ENCODE measurements around the gene CNTNAP2.
"Not testable (repeated sequence)": the region's sequence is repeated elsewhere in the genome, so short reads cannot be mapped to it uniquely, and the experiment has no call there.

The CNTNAP2 gene

DNA sequence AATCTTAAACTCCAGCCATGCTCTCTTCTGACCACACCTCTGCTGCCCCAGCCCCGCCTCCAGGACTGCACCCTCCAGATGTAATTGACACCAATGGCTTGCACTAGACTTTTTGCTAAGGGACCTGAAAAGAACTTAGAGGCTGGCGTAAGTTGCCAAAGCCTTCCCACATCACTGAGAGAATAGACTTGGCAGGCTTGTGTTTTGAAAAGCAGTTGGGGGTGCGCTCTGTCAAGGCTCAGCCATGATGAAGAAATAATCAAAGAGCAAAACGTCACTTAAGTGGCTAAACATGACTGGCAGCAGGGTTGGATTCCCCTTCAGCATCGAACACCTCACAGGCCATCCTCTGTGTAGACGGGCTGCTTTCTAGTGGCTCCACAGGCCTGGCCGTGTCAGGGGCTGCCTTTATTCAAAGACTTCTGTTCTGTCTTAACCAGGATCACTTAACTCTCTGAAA lies 2278.8 kb downstream of the CNTNAP2 start:
- no peak for DNase-seq

DNA sequence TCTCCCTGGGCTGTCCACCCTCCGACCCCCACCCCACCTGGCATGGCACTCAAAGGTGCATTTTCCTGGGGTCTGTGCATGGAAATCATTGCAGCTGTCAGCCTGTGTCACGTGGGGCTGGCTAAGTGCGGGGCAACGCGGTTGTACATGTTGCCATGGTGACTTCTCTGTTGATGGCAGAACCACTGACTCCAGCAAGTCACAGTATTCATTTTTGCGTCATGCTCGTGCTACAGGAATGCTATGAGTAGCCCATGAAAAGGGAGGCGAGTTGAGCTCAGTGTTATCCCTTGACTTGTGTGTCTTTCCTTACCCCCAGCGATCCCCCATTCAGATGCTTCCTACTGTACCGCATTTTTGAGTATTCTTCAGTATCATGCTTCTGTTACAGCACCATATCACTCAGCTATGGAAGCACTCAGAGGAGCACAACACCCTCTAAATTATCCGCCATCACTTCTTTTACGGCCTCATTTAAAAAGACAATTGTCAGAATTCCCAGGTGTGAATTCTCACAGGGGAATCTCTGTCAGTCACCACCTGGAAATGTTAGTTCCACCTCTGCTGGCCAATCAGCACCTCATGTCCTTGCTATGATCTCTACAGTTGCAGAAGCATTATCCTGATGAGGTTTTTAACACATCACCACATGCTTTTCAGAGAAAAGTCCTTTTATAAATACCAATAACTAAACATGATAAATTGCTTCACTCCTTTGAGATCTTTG lies 2279.6 kb downstream of the CNTNAP2 start:
- DNase-seq, result no peak

DNA sequence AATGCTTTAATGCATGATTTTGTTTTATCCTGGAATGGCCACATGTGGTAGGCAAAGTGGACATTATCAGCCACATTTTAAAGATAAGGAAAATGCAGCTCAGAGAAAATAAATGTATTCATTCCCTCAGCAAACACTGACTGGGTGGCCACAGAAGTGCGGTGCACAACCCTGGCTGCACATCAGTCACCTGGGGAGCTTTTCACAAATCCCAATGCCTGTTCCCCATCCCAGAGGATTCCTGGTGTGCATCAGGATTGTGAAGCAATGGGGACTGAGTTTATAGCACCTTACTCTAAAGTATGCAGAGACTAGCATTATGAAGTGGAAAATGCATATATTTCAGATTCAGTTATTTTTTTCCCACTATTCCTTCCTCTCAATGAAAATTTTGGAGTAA lies 2280.5 kb downstream of the CNTNAP2 start:
- DNase-seq, result no peak

DNA sequence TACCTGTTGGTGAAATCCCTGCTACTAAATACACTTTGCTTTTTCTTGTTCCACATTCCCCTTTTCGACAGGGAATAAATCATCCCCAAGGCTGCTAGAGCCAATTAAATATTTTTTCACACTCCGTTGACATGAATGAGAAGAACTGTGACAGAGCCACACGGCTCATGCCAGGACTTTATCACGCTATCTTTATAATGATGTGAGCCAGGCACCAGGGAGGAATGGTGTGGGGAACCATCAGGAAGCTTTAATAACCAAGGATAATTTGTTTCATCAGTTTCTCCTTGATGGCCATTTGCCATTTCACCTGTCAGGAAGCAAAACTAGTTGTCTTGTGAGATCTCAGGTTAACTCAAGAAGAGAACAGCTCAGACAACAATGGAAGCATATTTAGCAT lies 2280.9 kb downstream of the CNTNAP2 start:
- DNase-seq, result no peak

DNA sequence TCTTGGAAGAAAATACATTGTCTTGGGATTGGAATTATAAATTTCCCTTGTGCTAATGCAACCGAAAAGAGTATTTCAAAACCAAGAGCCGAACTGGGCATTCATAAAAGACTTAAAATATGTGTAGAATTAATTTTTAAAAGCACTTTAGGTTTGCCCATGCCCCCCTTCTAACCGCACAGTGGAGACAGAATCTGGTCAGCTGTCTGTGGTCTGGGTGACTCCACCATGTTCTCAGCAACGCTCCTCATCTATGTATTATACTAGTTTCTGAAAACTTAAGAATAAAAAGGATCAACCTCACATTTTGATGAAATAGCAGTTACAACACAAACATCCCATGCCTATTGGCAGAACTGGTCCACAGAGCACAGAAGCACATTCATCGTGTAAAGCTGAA lies 2281.4 kb downstream of the CNTNAP2 start:
- DNase-seq, result no peak

DNA sequence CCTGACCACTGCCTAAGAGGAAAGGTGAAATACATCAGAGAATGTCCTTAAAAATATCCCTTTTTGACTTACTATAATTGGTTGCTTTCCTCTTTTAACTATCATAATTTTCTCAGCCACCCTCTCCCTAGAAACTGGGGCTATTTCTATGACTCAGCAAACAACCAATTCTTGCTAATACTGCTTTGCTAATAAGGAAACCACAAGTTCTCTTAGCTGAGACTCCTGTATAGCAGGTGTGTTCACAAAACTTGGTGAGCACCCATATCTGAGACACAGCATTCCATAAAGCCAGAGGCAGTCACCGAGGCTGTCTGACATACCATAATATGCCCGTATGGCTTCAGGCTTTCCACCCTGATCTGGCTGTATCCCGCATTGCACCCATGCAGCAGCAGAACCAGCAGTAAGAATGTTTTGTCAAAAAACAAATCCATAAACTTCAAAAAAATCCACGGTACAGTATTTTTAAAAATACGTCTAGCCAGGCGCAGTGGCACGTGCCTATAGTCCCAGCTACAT lies 2282.3 kb downstream of the CNTNAP2 start:
- no peak for DNase-seq

DNA sequence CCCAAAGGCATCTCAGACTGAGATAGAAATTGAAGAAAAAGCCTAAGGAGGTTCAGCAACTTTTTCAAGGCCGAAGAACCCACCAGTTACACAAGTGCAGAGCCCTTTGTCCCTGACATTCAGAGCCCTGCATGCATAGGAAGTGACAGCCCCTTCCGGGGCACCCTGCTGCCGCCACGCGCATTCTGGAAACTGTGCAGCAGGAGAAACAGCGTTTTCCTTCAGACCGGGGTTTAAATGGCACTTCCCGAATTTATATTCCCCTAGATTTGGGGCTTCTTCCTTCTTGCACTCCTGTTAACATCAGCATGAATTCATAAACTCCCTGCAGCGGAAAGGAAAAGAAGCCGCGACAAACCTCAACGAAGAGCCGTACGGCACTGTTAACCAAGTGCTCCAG lies 2283.5 kb downstream of the CNTNAP2 start:
- DNase-seq, result no peak

DNA sequence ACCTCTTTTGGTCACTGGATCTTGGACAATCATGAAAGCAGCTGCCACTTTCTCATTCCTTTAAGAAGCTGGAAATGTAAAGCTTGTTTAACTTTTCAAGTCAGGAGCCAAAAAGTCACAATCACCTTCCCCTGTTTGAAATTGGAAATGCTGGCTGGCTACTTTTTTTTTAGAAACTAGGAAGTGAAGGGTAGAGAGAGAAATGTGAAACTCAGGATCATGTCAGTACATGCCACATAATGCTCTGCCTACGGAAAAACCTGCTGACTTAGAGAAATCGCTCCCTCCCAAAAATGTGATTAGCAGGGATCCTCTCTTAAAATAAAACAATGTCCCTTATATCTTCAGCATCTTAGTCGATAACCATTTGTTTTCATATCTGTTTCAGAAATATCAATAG lies 2285.6 kb downstream of the CNTNAP2 start:
- no peak for DNase-seq

DNA sequence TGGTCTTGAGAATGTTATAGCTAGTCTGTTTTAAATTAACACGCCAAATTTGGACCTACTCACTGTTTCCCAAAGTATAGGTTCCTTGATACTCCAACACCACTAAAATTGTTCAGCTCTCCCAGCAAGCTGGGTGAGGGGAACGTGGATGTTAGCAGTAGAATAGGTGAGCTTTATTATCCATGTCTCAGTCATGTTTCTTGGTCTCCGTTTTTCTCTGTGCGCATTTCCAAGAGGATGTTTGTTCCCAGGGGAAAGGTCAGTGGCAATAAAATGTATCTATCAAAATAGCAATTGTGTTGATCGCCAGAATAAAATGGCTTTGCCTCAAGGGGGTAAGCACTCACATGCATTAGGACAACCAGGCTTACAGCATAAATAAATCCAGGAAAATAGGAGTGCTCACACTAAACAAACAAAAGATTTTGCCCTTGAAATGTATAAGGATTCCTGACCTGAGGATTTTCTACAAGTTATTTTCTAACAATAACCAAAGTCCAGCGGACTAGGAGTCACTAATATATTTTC lies 2286.9 kb downstream of the CNTNAP2 start:
- DNase-seq, result no peak

DNA sequence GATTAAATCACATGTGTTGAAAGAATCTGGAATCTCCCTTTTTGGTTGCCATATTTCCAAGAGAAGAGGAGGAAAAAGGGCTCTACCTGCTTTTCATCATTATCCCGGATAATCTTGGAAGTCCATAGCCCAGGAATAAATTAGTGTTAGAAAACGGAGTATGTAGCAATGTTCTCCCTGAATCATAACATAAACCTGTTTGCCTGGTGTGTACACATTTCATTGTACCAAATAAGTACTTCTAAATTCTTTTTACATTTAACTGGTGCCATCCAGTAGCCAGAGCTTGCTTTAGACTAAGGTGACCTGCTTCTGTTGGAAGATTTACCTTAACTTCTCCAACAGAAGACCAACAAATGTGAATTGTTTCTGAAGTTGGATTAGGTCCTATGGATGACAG lies 2291.7 kb downstream of the CNTNAP2 start:
- no peak for DNase-seq

DNA sequence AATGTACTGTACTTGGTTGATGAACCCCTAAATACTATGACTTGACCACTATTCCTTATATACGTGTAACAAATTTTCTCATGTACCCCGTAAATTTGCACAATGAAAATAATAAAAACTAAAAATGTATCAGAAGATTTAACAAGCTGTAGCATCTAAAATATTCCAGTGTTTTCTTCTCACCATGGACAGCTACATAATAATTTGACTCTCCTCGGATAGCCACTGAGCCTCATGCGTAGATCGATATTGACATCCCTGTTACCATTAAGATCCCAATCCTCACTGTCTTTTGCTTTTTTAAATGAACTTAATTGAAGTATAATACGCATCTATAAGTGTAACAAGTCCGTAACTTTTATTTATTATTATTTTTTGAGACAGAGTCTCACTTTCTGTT lies 2294.3 kb downstream of the CNTNAP2 start:
- no peak for DNase-seq

DNA sequence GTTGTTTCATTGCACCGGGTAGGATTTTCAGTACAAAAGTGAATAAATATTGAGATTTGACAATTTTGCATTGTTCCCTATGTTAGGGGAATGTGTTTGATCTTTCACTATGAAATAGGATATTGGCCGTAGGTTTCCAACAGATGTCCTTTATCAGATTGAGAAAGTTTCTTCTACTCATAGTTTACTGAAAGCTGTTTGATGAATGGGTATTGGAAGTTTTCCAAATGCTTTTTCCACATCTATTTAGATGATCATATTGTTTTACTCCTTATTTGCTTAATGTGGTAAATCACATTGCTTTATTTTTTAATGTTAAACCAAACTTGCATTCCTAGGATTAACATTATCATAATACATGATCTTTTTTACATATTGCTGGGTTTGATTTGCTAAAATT lies 2296.1 kb downstream of the CNTNAP2 start:
- DNase-seq, result no peak

DNA sequence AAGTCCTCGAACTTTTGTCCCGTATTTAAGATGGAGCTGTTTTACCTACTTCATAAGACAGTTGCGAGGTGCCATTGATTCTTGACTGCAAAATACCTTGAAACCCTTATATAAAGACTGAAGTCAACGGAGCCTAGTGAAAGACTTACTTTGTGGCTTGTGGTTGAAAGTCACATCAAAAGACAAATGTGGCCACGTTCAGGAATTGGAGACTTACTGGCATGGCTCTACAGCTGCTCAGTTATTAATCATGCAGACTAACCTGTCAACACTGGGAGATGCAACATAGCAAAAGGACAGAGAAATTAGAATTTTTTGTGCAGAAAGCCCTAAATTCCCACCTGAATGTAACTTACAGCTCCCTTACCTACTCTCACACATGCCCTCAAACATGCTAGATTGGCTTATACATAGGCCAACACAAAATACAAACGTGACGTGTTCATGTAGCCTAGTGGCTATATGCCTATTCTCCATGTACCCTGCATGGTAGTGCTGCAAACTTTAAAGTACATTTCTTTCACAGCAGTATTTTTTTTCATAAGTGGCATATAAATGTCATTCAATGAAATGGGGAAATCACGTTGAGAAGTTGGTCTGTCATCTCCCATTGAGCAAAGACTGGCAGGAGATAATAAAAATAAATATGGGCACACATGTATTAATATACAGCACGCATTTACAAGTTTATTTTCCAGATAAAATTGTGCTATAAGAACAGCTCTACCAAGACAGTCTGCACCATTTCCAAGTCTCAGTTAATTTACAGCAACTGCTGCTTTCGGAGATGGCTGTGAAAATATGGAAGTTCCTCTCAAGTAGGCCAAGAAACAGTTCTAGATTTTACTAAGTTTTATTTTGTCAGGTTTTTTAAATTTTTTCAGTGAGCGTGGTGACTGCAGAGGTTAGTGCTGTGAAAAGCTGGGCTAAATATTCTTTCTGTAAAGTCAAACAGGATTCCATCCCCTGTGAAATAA lies 2303.5 kb downstream of the CNTNAP2 start:
- DNase-seq, result no peak

DNA sequence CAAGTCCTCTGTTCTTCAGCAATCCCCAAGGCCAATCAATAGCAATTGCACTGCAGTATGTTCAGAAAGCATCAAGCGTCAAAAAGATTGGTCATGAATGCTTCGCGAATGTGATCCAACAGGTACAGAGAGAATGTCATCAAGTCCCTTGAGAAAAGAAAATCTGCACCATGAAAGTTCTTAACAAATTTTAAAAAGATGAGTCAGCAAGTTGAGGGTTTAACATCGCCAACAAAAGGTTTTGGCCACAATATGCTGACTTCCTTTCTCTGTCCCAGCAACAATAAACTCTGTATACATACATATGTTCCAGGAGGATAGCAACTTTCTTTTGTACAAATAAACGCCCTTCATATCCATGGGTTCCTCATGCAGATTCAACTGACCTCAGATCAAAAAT lies 2305.4 kb downstream of the CNTNAP2 start:
- no peak for DNase-seq

DNA sequence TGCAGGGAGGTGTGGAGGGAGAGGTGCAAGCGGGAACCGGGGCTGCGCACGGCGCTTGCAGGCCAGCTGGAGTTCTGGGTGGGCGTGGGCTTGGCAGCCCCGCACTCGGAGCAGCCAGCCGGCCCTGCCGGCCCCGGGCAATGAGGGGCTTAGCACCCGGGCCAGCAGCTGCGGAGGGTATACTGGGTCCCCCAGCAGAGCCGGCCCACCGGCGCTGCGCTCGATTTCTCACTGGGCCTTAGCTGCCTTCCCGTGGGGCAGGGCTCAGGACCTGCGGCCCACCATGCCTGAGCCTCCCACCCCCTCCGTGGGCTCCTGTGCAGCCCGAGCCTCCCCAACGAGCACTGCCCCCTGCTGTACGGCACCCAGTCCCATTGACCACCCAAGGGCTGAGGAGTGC lies 2309.8 kb downstream of the CNTNAP2 start:
- not testable (repeated sequence) for DNase-seq

DNA sequence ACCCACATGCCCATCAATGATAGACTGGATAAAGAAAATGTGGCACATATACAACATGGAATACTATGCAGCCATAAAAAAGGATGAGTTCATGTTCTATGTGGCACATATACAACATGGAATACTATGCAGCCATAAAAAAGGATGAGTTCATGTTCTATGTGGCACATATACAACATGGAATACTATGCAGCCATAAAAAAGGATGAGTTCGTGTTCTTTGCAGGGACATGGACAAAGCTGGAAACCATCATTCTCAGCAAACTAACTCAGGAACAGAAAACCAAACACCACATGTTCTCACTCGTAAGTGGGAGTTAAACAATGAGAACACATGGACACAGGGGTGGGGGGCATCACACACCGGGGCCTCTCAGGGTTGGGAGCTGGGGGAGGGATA lies 2314.1 kb downstream of the CNTNAP2 start:
- not testable (repeated sequence) for DNase-seq

DNA sequence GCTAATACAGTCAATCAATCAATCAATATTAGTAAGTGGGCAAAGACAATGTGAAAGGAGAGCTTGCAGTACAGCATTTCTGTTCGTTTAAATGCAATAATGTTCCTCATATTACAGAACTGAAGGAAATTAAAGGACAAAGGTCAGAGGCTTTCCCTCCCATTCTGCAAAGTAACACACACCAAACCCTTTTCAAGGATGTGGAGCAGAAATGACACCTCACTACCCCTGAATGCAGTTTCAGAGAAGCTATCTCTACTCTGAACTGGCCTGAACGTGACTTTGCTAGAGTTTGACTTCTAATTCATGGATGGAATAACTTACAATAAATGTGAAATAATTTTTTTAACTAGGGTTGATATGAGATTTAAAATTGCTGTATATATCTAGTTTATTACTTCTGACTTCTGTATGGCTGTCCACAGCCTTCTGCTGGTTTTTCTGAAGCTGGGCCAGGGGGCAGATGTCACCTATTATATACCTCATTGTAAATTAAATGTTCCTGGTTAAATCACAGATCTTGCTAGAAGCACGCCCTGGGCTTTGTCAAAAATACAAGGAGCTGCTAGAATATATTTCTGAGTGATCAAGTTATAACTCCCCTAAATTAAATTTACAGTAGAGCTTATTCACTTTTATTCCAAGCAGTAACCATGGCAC lies 2317.1 kb downstream of the CNTNAP2 start:
- DNase-seq, result no peak

DNA sequence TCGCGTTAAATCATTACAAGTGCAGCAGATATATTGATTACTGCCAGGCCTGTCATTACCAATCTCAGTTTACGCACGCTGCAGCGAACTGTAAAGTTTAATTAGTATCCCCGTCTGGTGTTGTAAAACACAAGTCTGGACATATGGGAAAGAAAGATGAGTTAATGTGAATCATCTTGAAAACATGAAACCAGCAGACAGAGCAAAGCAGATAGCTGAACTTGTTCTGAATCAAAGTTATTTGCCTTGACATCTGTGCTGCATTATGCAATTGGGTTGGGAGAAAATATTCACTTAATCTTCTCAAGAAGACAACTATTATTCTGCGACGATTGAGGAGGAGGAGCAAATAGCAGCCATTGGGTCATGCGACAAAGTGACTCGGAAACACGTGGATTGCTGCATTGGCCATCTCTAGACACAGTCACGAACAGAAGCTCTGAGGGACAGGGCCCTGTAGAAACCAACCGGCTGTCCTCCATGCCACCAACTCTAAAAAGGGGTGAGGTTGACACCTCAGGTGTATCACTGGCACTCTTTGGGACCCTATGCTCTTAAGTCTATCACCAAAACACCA lies 2317.7 kb downstream of the CNTNAP2 start:
- DNase-seq, result no peak

DNA sequence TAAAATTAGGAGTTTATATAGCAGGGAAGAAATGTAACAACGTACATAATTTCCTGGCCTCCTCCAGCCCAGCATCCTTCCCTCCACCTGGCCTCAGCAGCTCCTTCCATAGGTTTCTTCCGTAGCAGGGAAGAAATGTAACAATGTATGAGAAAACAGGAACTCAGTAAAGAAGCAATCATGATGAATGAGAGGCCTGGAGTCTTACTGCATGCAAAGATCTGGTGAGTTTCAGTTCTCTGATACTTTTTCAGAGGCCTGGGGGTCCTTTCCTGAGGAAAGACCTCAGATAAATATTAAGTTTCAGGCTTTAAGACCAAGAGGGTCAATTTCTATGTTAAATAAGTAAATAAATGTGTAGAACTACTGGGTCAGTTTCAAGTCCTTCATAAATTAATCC lies 2318.3 kb downstream of the CNTNAP2 start:
- DNase-seq, result no peak

DNA sequence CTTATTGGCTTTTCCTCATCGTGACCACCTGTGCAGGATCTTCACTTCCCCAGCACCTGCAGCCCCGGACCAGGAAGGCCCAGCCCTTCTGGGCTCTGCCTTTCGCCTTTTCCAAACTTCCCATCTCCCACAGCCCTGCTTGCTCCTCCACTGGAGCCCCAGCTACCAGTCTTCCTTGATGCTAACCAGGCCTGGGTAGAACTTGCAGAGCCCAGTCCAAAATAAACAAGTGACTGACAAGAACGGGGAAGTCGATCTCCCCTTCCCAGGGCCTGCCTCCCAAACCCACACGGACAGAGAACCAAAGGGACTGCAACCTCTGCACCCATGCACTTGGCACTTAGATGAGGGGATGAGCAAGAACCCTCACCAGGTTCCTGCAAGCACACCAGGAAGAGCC lies 2319.1 kb downstream of the CNTNAP2 start:
- no peak for DNase-seq

DNA sequence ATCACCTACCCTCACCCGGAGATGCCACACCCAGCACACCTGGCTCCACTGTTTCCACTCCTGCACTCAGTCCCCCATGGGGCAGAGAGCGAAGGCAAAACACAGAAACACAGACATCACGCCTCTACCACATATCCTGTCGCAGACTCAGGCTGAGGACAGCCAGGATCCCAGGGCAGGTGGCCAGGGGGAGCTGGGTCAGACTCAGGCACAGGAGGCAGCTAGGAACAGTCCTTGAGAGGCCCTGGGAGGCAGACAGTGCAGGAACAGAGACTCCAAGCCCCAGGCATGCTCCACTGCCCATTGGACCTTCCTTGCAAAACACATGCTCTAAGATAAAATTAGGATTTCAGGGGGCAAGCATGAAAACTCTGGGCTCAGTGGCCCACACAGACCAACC lies 2319.5 kb downstream of the CNTNAP2 start:
- DNase-seq, result no peak

DNA sequence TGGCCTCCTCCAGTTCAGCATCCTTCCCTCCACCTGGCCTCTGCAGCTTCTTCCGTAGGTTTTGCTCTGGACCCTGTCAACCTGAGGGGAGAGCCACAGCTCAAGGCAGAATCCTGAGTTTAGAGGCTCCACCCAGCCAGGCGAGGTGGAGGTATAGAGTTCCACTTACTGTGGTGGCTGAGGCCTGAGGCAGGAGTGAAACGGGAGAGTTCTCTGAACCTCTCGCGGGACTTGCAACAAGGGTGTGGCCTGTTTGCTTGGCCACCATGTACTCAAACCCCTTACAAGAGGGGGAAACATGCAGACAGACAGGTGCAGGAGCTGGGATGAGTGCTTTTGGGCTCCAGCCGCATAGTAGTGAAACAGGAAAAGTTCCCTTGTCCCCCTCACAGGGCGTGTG lies 2320.0 kb downstream of the CNTNAP2 start:
- no peak for DNase-seq

DNA sequence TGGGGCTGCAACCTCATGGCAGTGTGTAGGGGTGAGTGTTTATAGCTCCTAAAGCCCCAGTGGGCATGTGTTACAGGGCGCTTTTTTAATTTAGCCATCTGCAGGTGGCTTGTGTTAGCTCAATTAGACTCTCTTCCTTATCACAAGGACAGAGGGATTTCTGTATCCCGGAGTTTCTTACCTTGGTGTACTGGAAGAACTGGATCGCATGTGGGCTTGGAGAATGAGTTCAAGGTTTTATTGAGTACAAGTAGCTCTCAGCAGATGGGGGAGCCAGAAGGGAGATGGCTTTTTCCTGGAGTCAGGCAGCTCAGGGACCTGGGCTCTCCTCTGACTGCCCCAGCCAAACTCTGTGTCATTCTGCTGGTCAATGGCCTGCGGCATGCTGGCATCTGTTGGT lies 2320.4 kb downstream of the CNTNAP2 start:
- no peak for DNase-seq

Measured in activated T-cell treated with anti-CD3 and anti-CD28 coated beads, Interleukin-2, amount 50 U/mL, for 48 hours (primary cell).